Endothelial cell of umbilical vein (primary cell): ENCODE results near the gene FRMD4A. TPM values are rescaled to one million over a fixed set of nuclear protein-coding genes. Genes with fewer than 3 reads are reported as not detected.

Source experiments
- BruUV-seq: library from RNA; stranded (reverse); fragments of 400-500 nt; replicated peaks from 2 replicates; lab custom pipeline; 2021; lab: Mats Ljungman, UMichigan
- CTCF ChIA-PET: fragments of 300-600, 350-600 bp; sonication (Branson Sonifier 250); formaldehyde crosslinking; loops from one replicate; lab custom pipeline; 2021; ENCODE audit warnings: antibody characterized with exemption, inconsistent platforms; lab: Charles Lee
- POLR2A ChIA-PET: fragments of 300-600, 350-600 bp; sonication (Branson Sonifier 250); formaldehyde crosslinking; loops from one replicate; lab custom pipeline; 2021; ENCODE audit warnings: antibody characterized with exemption, inconsistent platforms; lab: Charles Lee
- DNase-seq: peaks from one replicate; pipeline ENCODE4 v3.0.0-alpha.2; 2011; ENCODE audit warnings: low read depth, low spot score
- FAIRE-seq: peaks from 2 replicates; lab custom pipeline; 2011; peaks lifted over from hg19 to GRCh38; lab: Jason Lieb, UNC
- H2AFZ ChIP-seq: 2 replicates; pipeline ENCODE4 v1.6.0; 2012; ENCODE audit warnings: low read depth, low read length, control low read depth, inconsistent platforms
- H3K27ac ChIP-seq: 2 replicates; pipeline ENCODE4 v1.5.1; 2011; ENCODE audit warnings: low read depth, mild to moderate bottlenecking, control low read depth, low read length, moderate library complexity; ENCODE audit not compliant: insufficient read depth
- H3K27me3 ChIP-seq, 2 experiments: 2 replicates each; pipeline versions ENCODE4 v1.6.0 to v1.6.1; 2011; ENCODE audit warnings: low read length in 2 of 2, mixed read lengths in 1 of 2; ENCODE audit not compliant: control insufficient read depth in 2 of 2, insufficient read depth in 2 of 2
- H3K36me3 ChIP-seq, 2 experiments: 2 replicates in 1 of 2; 3 replicates in 1 of 2; pipeline ENCODE4 v1.5.1; 2011; ENCODE audit warnings: low read length in 2 of 2, mild to moderate bottlenecking in 1 of 2, moderate library complexity in 1 of 2; ENCODE audit not compliant: control insufficient read depth in 2 of 2, insufficient read depth in 2 of 2; ENCODE audit errors: extremely low read depth in 1 of 2
- H3K4me1 ChIP-seq: 3 replicates; pipeline ENCODE4 v1.5.1; 2011; ENCODE audit warnings: mild to moderate bottlenecking, low read length; ENCODE audit not compliant: control insufficient read depth, insufficient read depth; ENCODE audit errors: extremely low read depth
- H3K4me2 ChIP-seq: 2 replicates; pipeline ENCODE4 v1.6.1; 2011; ENCODE audit warnings: low read length, control low read depth, mixed read lengths; ENCODE audit not compliant: insufficient read depth
- H3K4me3 ChIP-seq, 3 experiments: fragments of 200-600 bp in 1 of 3; sonication (generic), shearing (Covaris generic) in 1 of 3; replicated peaks in 1 of 3; 2 replicates each; pipeline ENCODE4 v1.5.1; 2011 to 2016; ENCODE audit warnings: control low read depth in 3 of 3, low read length in 3 of 3, mild to moderate bottlenecking in 2 of 3, inconsistent platforms in 1 of 3, low read depth in 1 of 3, moderate library complexity in 1 of 3; ENCODE audit not compliant: insufficient read depth in 1 of 3
- H3K79me2 ChIP-seq: 2 replicates; pipeline ENCODE4 v1.6.0; 2012; ENCODE audit warnings: low read length, inconsistent platforms; ENCODE audit not compliant: control insufficient read depth, insufficient read depth
- H3K9ac ChIP-seq: replicated peaks from 2 replicates; pipeline ENCODE3; 2011; ENCODE audit warnings: low read length, control low read depth; ENCODE audit not compliant: insufficient read depth; ENCODE audit errors: extremely low read depth
- H3K9me1 ChIP-seq: replicated peaks from 3 replicates; pipeline ENCODE4 v1.6.0; 2011; ENCODE audit warnings: mild to moderate bottlenecking, low read length; ENCODE audit not compliant: control insufficient read depth, insufficient read depth; ENCODE audit errors: extremely low read depth
- H3K9me3 ChIP-seq: replicated peaks from 2 replicates; pipeline ENCODE4 v1.5.1; 2012; ENCODE audit warnings: low read length, inconsistent platforms; ENCODE audit not compliant: control insufficient read depth, insufficient read depth
- H4K20me1 ChIP-seq: replicated peaks from 2 replicates; pipeline ENCODE3; 2011; ENCODE audit warnings: mild to moderate bottlenecking, low read length; ENCODE audit not compliant: control insufficient read depth, insufficient read depth; ENCODE audit errors: extremely low read depth
- EZH2 ChIP-seq: IDR thresholded peaks from 2 replicates; pipeline ENCODE4 v1.6.1; 2012; ENCODE audit warnings: borderline replicate concordance, low read depth, mild to moderate bottlenecking, moderate library complexity, low read length, inconsistent platforms; ENCODE audit not compliant: severe bottlenecking
- FOS ChIP-seq: IDR thresholded peaks from 2 replicates; pipeline ENCODE4 v1.6.1; 2011; ENCODE audit warnings: mild to moderate bottlenecking, low read length, moderate library complexity, borderline replicate concordance; ENCODE audit not compliant: insufficient read depth
- GATA2 ChIP-seq: IDR thresholded peaks from 2 replicates; pipeline ENCODE4 v1.7.0; 2011; ENCODE audit warnings: low read depth, mild to moderate bottlenecking, moderate library complexity, mixed read lengths, low read length; ENCODE audit not compliant: insufficient read length, insufficient read depth
- JUN ChIP-seq: IDR thresholded peaks from 2 replicates; pipeline ENCODE4 v1.6.1; 2011; ENCODE audit warnings: borderline replicate concordance, low read depth; ENCODE audit not compliant: insufficient read length, insufficient read depth
- MYC ChIP-seq: IDR thresholded peaks from one replicate; pipeline ENCODE4 v1.6.1; 2011; ENCODE audit warnings: mild to moderate bottlenecking, low read depth, low read length
- POLR2A ChIP-seq: IDR thresholded peaks from 2 replicates; pipeline ENCODE4 v1.6.1; 2012; ENCODE audit warnings: low read depth, mild to moderate bottlenecking, control low read depth, low read length
- POLR2AphosphoS5 ChIP-seq: IDR thresholded peaks from 2 replicates; pipeline ENCODE4 v1.6.1; 2012; ENCODE audit warnings: low read depth, mild to moderate bottlenecking, control low read depth, low read length, moderate library complexity; ENCODE audit not compliant: insufficient read depth
- dilution Hi-C: fragments of 300-500 bp; cut with MboI; formaldehyde crosslinking; loops from one replicate; pipeline ENCODE4 v1.15.0; 2019; ENCODE audit warnings: low sequenced_read_pairs; ENCODE audit not compliant: extremely low pct_ligation_motif_present
- intact Hi-C: fragments of 100-400 bp; cut with micrococcal nuclease; formaldehyde crosslinking; loops from one replicate; pipeline ENCODE4 v1.10.0; 2022
- polyA plus RNA-seq, 4 experiments: library from polyadenylated mRNA; depleted of rRNA in 3 of 4; stranded (reverse) in 3 of 4; unstranded in 1 of 4; fragments of >200 nt; gene quantifications; 2 replicates each; pipeline versions ENCODE4 v1.2.1 to v1.2.3, GENCODE V29; 2011 to 2012; ENCODE audit warnings: missing spikeins in 1 of 4
- total RNA-seq: library from RNA; stranded (reverse); gene quantifications from 2 replicates; pipeline ENCODE4 v1.2.3, GENCODE V29; 2021

The FRMD4A gene
- total and polyA plus RNA-seq, 2 donors (not counting 3 experiments of a cell fraction or from before 2014, with no cell fraction given): 123 to 148 TPM

GRCh38 chr10:13852872-13853271 is 477.9 kb downstream of the FRMD4A start:
- no peaks in the 10 kb centered on the region for H3K9me1 ChIP-seq
- DNase-seq (no peak), FAIRE-seq (no peak)
- H3K4me2 ChIP-seq: no peak overlapping the region
- CTCF ChIA-PET: interaction anchor here (1.0 kb wide), 1 partner anchor 66 kb away, joined by 3 read pairs; no protein-coding TSS in a partner anchor
- H2AFZ ChIP-seq: no peak overlapping the region
- POLR2A ChIA-PET: no interaction called here
- no TSS peak for BruUV-seq
- peaks cover 49% of the 10 kb centered on the region for H3K4me1 ChIP-seq
- no peak overlapping the region for H3K9ac ChIP-seq
- no peaks in the 10 kb centered on the region for H4K20me1 ChIP-seq
- intact Hi-C loops: no loop called here
- peaks cover 3 to 14% of the 10 kb centered on the region in 2 experiments for H3K36me3 ChIP-seq
- H3K27me3 ChIP-seq: no peaks in the 10 kb centered on the region
- no peak overlapping the region for H3K4me3 ChIP-seq
- H3K79me2 ChIP-seq: peaks cover 97% of the 10 kb centered on the region
- no peak for TF ChIP-seq MYC
- TF ChIP-seq EZH2: no peak
- TF ChIP-seq POLR2AphosphoS5: no peak
- no peak for TF ChIP-seq FOS
- H3K9me3 ChIP-seq: no peaks in the 10 kb centered on the region
- H3K27ac ChIP-seq: no peak overlapping the region
- dilution Hi-C loops: no loop called here

- no peak for FAIRE-seq
- Histone ChIP-seq H3K4me3 (no peak overlapping the region), H3K4me1 (peaks cover 52% of the 10 kb centered on the region), H4K20me1 (no peaks in the 10 kb centered on the region), H3K27me3 (no peaks in the 10 kb centered on the region), H3K79me2 (peaks cover 97% of the 10 kb centered on the region), H3K9me3 (no peaks in the 10 kb centered on the region), H2AFZ (no peak overlapping the region), H3K36me3 (peaks cover 3 to 8% of the 10 kb centered on the region in 2 experiments), H3K4me2 (no peak overlapping the region), H3K9ac (no peak overlapping the region), H3K9me1 (no peaks in the 10 kb centered on the region), H3K27ac (no peak overlapping the region)
- ChIA-PET POLR2A (no interaction called here), CTCF (interaction anchor here (1.2 kb wide), 1 partner anchor 10 kb away, joined by 3 read pairs; no protein-coding TSS in a partner anchor)
- dilution Hi-C loops (no loop called here), intact Hi-C loops (no loop called here)
- TF ChIP-seq POLR2A: no peak
- TF ChIP-seq EZH2: no peak
- no peak for TF ChIP-seq FOS
- no peak for TF ChIP-seq MYC
- TF ChIP-seq GATA2: no peak
- TF ChIP-seq POLR2AphosphoS5: no peak
- no peak for TF ChIP-seq JUN
- DNase-seq: no peak
- no TSS peak for BruUV-seq
Measured at GRCh38 chr10:13851906-13852305, 478.8 kb downstream of the FRMD4A start.
